Colonic mucosa (tissue), 4 donors: Measurements from ENCODE around the gene KNTC1. TPM values are rescaled to one million over a fixed set of nuclear protein-coding genes. Genes with fewer than 3 reads are reported as not detected.
"Not testable (repeated sequence)": the region's sequence is repeated elsewhere in the genome, so short reads cannot be mapped to it uniquely, and the experiment has no call there.

Experiments
- DNase-seq: peaks from one replicate; pipeline ENCODE4 v3.0.0-alpha.2; 2020
- H3K27ac ChIP-seq: fragments of 200-600 bp; one replicate; pipeline ENCODE4 v1.8.0; 2021
- H3K27me3 ChIP-seq: fragments of 200-600 bp; one replicate; pipeline ENCODE4 v1.8.0; 2021
- H3K36me3 ChIP-seq: fragments of 200-600 bp; one replicate; pipeline ENCODE4 v1.8.0; 2021
- H3K4me1 ChIP-seq: fragments of 200-600 bp; one replicate; pipeline ENCODE4 v1.8.0; 2021; ENCODE audit warnings: mild to moderate bottlenecking
- H3K4me3 ChIP-seq: fragments of 200-600 bp; one replicate; pipeline ENCODE4 v1.8.0; 2021
- H3K9ac ChIP-seq, 2 donors: one replicate each; pipeline ENCODE4 v1.7.0; 2013; ENCODE audit warnings: control low read depth in 2 of 2, low read depth in 2 of 2, low read length in 2 of 2
- H3K9me3 ChIP-seq: fragments of 200-600 bp; one replicate; pipeline ENCODE4 v1.8.0; 2021
- CTCF ChIP-seq: fragments of 200-600 bp; IDR thresholded peaks from one replicate; pipeline ENCODE4 v1.8.0; 2022; ENCODE audit warnings: antibody characterized with exemption, mild to moderate bottlenecking
- intact Hi-C: fragments of 100-400 bp; cut with DNase I; formaldehyde crosslinking; loops from one replicate; pipeline ENCODE4 v1.14.1; 2022
- total RNA-seq, 2 donors: library from RNA; stranded (reverse); fragmentation: NEBNext Ultra II Directional in 1 of 2; extraction: Animal tissue kit (Norgen Biotek cat#: 25700) in 1 of 2; gene quantifications; one replicate each; pipeline ENCODE4 v1.2.1, GENCODE V29; 2021
- donor health status: healthy.
- donor health status: DM: no; HTN: no; CAD: no.
- donor health status: DM: no; HTN: no; CAD: no.

The KNTC1 gene
- total RNA-seq, 2 donors from 2014 or later: 15.1 to 41.2 TPM

- no peaks in the 10 kb centered on the region for H3K27me3 ChIP-seq
- DNase-seq: no peak
- H3K9ac ChIP-seq: no peak overlapping the region
- no peak for TF ChIP-seq CTCF
- H3K27ac ChIP-seq: no peak overlapping the region
- no peak overlapping the region for H3K4me3 ChIP-seq
- intact Hi-C loops: no loop called here
- H3K9me3 ChIP-seq: no peaks in the 10 kb centered on the region
- no peaks in the 10 kb centered on the region for H3K4me1 ChIP-seq
- H3K36me3 ChIP-seq: no peaks in the 10 kb centered on the region
These were observed 20.3 kb downstream of the KNTC1 start for GRCh38 chr12:122547330-122547729.

GRCh38 chr12:122558745-122559641 is 31.9 kb downstream of the KNTC1 start:
- Histone ChIP-seq H3K4me3 (no peak overlapping the region), H3K36me3 (peaks cover 6% of the 10 kb centered on the region), H3K27ac (no peak overlapping the region), H3K9ac (no peak overlapping the region), H3K9me3 (no peaks in the 10 kb centered on the region), H3K27me3 (no peaks in the 10 kb centered on the region), H3K4me1 (no peaks in the 10 kb centered on the region)
- intact Hi-C loops: no loop called here
- TF ChIP-seq CTCF: no peak
- DNase-seq: no peak

GRCh38 chr12:122560138-122560537 is 33.1 kb downstream of the KNTC1 start:
- no peak for DNase-seq
- Histone ChIP-seq H3K27ac (no peak overlapping the region), H3K4me1 (no peaks in the 10 kb centered on the region), H3K27me3 (no peaks in the 10 kb centered on the region), H3K9me3 (no peaks in the 10 kb centered on the region), H3K9ac (no peak overlapping the region), H3K36me3 (peaks cover 6% of the 10 kb centered on the region), H3K4me3 (no peak overlapping the region)
- no peak for TF ChIP-seq CTCF
- intact Hi-C loops: no loop called here

GRCh38 chr12:122563361-122563760 is 36.3 kb downstream of the KNTC1 start:
- Histone ChIP-seq H3K36me3 (no peaks in the 10 kb centered on the region), H3K27ac (no peak overlapping the region), H3K9ac (no peak overlapping the region), H3K4me3 (no peak overlapping the region), H3K4me1 (no peaks in the 10 kb centered on the region), H3K9me3 (no peaks in the 10 kb centered on the region), H3K27me3 (no peaks in the 10 kb centered on the region)
- intact Hi-C loops: no loop called here
- TF ChIP-seq CTCF: no peak
- DNase-seq: no peak

- H3K36me3 ChIP-seq, H3K9me3 ChIP-seq, H3K27ac ChIP-seq, DNase-seq, H3K27me3 ChIP-seq, H3K4me3 ChIP-seq, intact Hi-C loops, H3K9ac ChIP-seq, H3K4me1 ChIP-seq: not testable (repeated sequence)
These were observed 39.8 kb downstream of the KNTC1 start for GRCh38 chr12:122566816-122567215.

- no peak for TF ChIP-seq CTCF
- Histone ChIP-seq H3K9me3 (no peaks in the 10 kb centered on the region), H3K27ac (no peak overlapping the region), H3K4me1 (no peaks in the 10 kb centered on the region), H3K27me3 (no peaks in the 10 kb centered on the region), H3K9ac (no peak overlapping the region), H3K36me3 (no peaks in the 10 kb centered on the region), H3K4me3 (no peak overlapping the region)
- intact Hi-C loops: no loop called here
- no peak for DNase-seq
These were observed 42.2 kb downstream of the KNTC1 start for GRCh38 chr12:122569288-122569687.

GRCh38 chr12:122570006-122570405 is 43.0 kb downstream of the KNTC1 start:
- DNase-seq, H3K4me3 ChIP-seq, H3K9ac ChIP-seq, intact Hi-C loops, H3K27ac ChIP-seq, H3K4me1 ChIP-seq, H3K36me3 ChIP-seq, H3K9me3 ChIP-seq, H3K27me3 ChIP-seq: not testable (repeated sequence)
